SK-N-SH treated with all-trans-retinoic acid at 6 μM for 48 hours (cell line): ENCODE measurements around the gene LIMD2.
"Not testable (repeated sequence)": the region's sequence is repeated elsewhere in the genome, so short reads cannot be mapped to it uniquely, and the experiment has no call there.

Experiments
- ATAC-seq: fragments of 200-7000 bp; cut with Tn5 transposase; 3 replicates; pipeline ENCODE4 v1.9.1; 2020; ENCODE audit warnings: mild to moderate bottlenecking, moderate library complexity
- CSDC2 ChIP-seq: fragments of 250-450 bp; sonication (Bioruptor Pico); IDR thresholded peaks from 2 replicates; pipeline ENCODE4 v1.5.0; 2020; ENCODE audit warnings: mild to moderate bottlenecking, moderate library complexity
- ESRRG ChIP-seq: fragments of 250-450 bp; sonication (Bioruptor Pico); IDR thresholded peaks from 2 replicates; pipeline ENCODE4 v1.6.1; 2021; ENCODE audit warnings: mild to moderate bottlenecking
- GLIS3 ChIP-seq: fragments of 250-450 bp; sonication (Bioruptor Pico); IDR thresholded peaks from 2 replicates; pipeline ENCODE4 v1.5.0; 2020; ENCODE audit warnings: mild to moderate bottlenecking, moderate library complexity
- OSR1 ChIP-seq: fragments of 250-450 bp; sonication (Bioruptor Pico); IDR thresholded peaks from 2 replicates; pipeline ENCODE4 v1.8.0; 2022; ENCODE audit warnings: moderate library complexity, mild to moderate bottlenecking, inconsistent platforms
- PPARA ChIP-seq: fragments of 250-450 bp; sonication (Bioruptor Pico); IDR thresholded peaks from 2 replicates; pipeline ENCODE4 v1.5.0; 2020; ENCODE audit warnings: mild to moderate bottlenecking, borderline replicate concordance
- ZC3H10 ChIP-seq: fragments of 250-450 bp; sonication (Bioruptor Pico); IDR thresholded peaks from 2 replicates; pipeline ENCODE4 v1.5.1; 2021; ENCODE audit warnings: mild to moderate bottlenecking, moderate library complexity
- ZFP3 ChIP-seq: fragments of 250-450 bp; sonication (Bioruptor Pico); IDR thresholded peaks from 2 replicates; pipeline ENCODE4 v1.5.0; 2020; ENCODE audit warnings: mild to moderate bottlenecking, moderate library complexity
- ZNF565 ChIP-seq: fragments of 450-650 bp; formaldehyde crosslinking; conservative IDR thresholded peaks from 2 replicates; pipeline ENCODE4 v1.5.0; 2020; ENCODE audit warnings: low read depth, mild to moderate bottlenecking, moderate library complexity
- ZNF8 ChIP-seq: fragments of 450-650 bp; formaldehyde crosslinking; IDR thresholded peaks from 2 replicates; pipeline ENCODE4 v1.5.0; 2020; ENCODE audit warnings: mild to moderate bottlenecking, moderate library complexity
- TF ChIP-seq, protein P1 (sequence below): fragments of 250-450 bp; sonication (Bioruptor Pico); IDR thresholded peaks from 2 replicates; pipeline ENCODE4 v1.5.0; 2020; ENCODE audit warnings: mild to moderate bottlenecking, moderate library complexity
- TF ChIP-seq, protein P2 (sequence below): fragments of 250-450 bp; sonication (Bioruptor Pico); IDR thresholded peaks from 2 replicates; pipeline ENCODE4 v1.8.0; 2021; ENCODE audit warnings: low read depth, mild to moderate bottlenecking, moderate library complexity, borderline replicate concordance
- TF ChIP-seq, protein P3 (sequence below): fragments of 250-450 bp; sonication (Bioruptor Pico); IDR thresholded peaks from 2 replicates; pipeline ENCODE4 v1.5.1; 2020; ENCODE audit warnings: low read depth, mild to moderate bottlenecking, moderate library complexity
- TF ChIP-seq, protein P4 (sequence below): fragments of 250-450 bp; sonication (Bioruptor Pico); IDR thresholded peaks from 2 replicates; pipeline ENCODE4 v1.5.1; 2021; ENCODE audit warnings: mild to moderate bottlenecking, moderate library complexity
- TF ChIP-seq, protein P5 (sequence below): fragments of 250-450 bp; sonication (Bioruptor Pico); IDR thresholded peaks from 2 replicates; pipeline ENCODE4 v1.8.0; 2020; ENCODE audit warnings: mild to moderate bottlenecking, moderate library complexity, borderline replicate concordance

The LIMD2 gene

DNA sequence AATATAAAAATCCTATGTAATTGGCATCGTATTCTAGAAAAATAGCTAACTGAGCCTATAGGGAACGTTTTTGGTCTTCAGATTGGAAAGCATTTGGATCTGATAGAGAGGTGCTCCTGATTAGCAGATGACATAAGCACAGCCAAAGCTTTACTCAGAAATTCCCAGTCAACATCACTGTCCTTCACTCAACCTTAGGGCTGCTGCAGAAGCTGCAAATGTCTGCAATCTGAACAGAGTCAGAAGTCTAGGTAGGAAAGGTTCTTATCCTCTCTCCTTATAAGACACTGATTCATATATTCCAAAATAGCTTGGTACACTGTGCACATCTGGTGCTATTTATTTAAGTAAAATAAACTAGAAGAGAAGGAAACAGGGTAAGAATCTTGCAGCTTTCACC is 22.5 kb upstream of the LIMD2 start (continued):
- TF ChIP-seq, protein P1, sequence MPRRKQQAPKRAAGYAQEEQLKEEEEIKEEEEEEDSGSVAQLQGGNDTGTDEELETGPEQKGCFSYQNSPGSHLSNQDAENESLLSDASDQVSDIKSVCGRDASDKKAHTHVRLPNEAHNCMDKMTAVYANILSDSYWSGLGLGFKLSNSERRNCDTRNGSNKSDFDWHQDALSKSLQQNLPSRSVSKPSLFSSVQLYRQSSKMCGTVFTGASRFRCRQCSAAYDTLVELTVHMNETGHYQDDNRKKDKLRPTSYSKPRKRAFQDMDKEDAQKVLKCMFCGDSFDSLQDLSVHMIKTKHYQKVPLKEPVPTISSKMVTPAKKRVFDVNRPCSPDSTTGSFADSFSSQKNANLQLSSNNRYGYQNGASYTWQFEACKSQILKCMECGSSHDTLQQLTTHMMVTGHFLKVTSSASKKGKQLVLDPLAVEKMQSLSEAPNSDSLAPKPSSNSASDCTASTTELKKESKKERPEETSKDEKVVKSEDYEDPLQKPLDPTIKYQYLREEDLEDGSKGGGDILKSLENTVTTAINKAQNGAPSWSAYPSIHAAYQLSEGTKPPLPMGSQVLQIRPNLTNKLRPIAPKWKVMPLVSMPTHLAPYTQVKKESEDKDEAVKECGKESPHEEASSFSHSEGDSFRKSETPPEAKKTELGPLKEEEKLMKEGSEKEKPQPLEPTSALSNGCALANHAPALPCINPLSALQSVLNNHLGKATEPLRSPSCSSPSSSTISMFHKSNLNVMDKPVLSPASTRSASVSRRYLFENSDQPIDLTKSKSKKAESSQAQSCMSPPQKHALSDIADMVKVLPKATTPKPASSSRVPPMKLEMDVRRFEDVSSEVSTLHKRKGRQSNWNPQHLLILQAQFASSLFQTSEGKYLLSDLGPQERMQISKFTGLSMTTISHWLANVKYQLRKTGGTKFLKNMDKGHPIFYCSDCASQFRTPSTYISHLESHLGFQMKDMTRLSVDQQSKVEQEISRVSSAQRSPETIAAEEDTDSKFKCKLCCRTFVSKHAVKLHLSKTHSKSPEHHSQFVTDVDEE (CRISPR knock-in tag) = no peak

DNA sequence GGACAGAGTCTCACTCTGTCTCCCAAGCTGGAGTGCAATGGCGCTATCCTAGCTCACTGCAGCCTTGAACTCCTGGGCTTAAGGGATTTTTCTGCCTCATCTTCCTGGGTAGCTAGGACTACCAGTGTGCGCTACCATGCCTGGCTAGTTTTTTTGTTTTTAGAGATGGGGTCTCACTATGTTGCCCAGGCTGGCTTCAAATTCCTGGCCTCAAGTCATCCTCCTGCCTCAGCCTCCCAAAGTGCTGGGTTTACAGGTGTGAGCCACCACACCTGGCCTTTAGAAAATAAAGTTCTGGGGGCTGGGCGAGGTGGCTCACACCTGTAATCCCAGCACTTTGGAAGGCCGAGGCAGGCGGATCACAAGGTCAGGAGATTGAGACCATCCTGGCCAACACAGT is 20.3 kb upstream of the LIMD2 start:
- ATAC-seq = not testable (repeated sequence)

DNA sequence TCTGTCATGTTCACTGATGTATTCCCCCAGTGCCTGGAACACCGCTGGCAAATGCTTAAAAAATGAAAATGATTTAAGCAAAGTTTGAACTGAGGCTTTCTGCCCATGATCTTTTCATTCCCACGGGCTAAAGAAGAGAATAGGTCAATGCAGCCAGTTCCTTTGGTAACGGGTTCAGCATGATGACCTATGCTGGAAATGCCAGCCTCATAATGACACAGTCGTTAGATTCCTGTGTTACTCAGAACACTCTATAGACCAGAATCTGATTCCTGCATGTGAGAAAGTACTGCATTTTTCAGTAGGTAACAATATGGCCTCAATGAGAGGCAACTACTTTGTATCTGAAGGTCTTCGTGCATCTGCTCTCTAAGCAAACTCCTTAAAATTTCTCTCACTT is 19.1 kb upstream of the LIMD2 start:
- ATAC-seq = no peak
- TF ChIP-seq OSR1 (CRISPR knock-in tag) = no peak
- TF ChIP-seq, protein P2, sequence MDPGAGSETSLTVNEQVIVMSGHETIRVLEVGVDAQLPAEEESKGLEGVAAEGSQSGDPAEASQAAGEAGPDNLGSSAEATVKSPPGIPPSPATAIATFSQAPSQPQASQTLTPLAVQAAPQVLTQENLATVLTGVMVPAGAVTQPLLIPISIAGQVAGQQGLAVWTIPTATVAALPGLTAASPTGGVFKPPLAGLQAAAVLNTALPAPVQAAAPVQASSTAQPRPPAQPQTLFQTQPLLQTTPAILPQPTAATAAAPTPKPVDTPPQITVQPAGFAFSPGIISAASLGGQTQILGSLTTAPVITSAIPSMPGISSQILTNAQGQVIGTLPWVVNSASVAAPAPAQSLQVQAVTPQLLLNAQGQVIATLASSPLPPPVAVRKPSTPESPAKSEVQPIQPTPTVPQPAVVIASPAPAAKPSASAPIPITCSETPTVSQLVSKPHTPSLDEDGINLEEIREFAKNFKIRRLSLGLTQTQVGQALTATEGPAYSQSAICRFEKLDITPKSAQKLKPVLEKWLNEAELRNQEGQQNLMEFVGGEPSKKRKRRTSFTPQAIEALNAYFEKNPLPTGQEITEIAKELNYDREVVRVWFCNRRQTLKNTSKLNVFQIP (CRISPR knock-in tag) = no peak
- no peak for TF ChIP-seq ZNF8 (CRISPR knock-in tag)
- TF ChIP-seq, all 23 proteins: peak for 0

DNA sequence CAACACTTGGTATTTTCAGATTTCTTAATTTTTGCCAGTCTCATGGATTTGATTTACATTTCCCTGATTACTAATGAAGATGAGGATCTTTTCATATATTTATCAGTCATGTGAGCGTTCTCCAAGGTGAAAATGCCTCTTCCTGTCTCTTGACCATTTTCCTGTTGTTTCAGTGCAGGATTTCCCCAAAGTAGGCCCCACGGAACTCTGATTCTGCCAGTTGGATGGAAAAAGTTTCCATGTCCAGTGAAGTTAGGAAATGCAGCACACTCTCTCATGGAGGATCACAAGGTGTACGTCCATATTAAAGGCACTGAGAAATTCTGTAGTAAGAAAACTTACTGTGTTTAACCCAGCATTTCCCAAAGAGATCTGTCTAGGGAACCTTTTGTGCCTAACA is 16.5 kb upstream of the LIMD2 start:
- TF ChIP-seq OSR1 (CRISPR knock-in tag) = no peak
- TF ChIP-seq PPARA = no peak
- TF ChIP-seq, protein P3, sequence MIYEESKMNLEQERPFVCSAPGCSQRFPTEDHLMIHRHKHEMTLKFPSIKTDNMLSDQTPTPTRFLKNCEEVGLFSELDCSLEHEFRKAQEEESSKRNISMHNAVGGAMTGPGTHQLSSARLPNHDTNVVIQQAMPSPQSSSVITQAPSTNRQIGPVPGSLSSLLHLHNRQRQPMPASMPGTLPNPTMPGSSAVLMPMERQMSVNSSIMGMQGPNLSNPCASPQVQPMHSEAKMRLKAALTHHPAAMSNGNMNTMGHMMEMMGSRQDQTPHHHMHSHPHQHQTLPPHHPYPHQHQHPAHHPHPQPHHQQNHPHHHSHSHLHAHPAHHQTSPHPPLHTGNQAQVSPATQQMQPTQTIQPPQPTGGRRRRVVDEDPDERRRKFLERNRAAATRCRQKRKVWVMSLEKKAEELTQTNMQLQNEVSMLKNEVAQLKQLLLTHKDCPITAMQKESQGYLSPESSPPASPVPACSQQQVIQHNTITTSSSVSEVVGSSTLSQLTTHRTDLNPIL (CRISPR knock-in tag) = no peak
- no peak for TF ChIP-seq GLIS3 (CRISPR knock-in tag)
- no peak for TF ChIP-seq ZFP3
- TF ChIP-seq, protein P4, sequence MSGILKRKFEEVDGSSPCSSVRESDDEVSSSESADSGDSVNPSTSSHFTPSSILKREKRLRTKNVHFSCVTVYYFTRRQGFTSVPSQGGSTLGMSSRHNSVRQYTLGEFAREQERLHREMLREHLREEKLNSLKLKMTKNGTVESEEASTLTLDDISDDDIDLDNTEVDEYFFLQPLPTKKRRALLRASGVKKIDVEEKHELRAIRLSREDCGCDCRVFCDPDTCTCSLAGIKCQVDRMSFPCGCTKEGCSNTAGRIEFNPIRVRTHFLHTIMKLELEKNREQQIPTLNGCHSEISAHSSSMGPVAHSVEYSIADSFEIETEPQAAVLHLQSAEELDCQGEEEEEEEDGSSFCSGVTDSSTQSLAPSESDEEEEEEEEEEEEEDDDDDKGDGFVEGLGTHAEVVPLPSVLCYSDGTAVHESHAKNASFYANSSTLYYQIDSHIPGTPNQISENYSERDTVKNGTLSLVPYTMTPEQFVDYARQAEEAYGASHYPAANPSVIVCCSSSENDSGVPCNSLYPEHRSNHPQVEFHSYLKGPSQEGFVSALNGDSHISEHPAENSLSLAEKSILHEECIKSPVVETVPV = no peak
- no peak for TF ChIP-seq CSDC2 (CRISPR knock-in tag)
- TF ChIP-seq, protein P5, sequence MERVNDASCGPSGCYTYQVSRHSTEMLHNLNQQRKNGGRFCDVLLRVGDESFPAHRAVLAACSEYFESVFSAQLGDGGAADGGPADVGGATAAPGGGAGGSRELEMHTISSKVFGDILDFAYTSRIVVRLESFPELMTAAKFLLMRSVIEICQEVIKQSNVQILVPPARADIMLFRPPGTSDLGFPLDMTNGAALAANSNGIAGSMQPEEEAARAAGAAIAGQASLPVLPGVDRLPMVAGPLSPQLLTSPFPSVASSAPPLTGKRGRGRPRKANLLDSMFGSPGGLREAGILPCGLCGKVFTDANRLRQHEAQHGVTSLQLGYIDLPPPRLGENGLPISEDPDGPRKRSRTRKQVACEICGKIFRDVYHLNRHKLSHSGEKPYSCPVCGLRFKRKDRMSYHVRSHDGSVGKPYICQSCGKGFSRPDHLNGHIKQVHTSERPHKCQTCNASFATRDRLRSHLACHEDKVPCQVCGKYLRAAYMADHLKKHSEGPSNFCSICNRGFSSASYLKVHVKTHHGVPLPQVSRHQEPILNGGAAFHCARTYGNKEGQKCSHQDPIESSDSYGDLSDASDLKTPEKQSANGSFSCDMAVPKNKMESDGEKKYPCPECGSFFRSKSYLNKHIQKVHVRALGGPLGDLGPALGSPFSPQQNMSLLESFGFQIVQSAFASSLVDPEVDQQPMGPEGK = no peak
- TF ChIP-seq ZNF565 = no peak
- TF ChIP-seq ZC3H10 (CRISPR knock-in tag) = no peak
- no peak for TF ChIP-seq ESRRG (CRISPR knock-in tag)
- TF ChIP-seq, protein P1 (CRISPR knock-in tag) = no peak
- ATAC-seq = no peak
